Pancreas (tissue), 10 donors: ENCODE results near the gene PAN2. TPM values are rescaled to one million over a fixed set of nuclear protein-coding genes. Genes with fewer than 3 reads are reported as not detected.

ENCODE experiments used
- ATAC-seq, 4 donors: fragments of 200-7000 bp; cut with Tn5 transposase; one replicate each; pipeline versions ENCODE4 v1.8.0 to v1.9.1; 2020; ENCODE audit warnings: mild to moderate bottlenecking in 4 of 4, moderate library complexity in 4 of 4
- DNase-seq, 6 donors: peaks; one replicate each; pipeline ENCODE4 v3.0.0-alpha.2; 2020
- FAIRE-seq: peaks from 2 replicates; lab custom pipeline; 2012; peaks lifted over from hg19 to GRCh38; lab: Jason Lieb, UNC
- H3K27ac ChIP-seq, 4 donors: fragments of 200-600 bp; sonication (generic); 1 replicate in 3 of 4; 2 replicates in 1 of 4; pipeline versions ENCODE4 v1.5.0 to v1.8.0; 2020
- H3K27me3 ChIP-seq, 4 donors: fragments of 200-600 bp; one replicate each; pipeline ENCODE4 v1.8.0; 2021
- H3K36me3 ChIP-seq, 3 donors: fragments of 200-600 bp; sonication (generic) in 1 of 3; one replicate each; pipeline versions ENCODE4 v1.5.0 to v1.8.0; 2020 to 2021
- H3K4me1 ChIP-seq, 3 donors: fragments of 200-600 bp; one replicate each; pipeline ENCODE4 v1.8.0; 2021
- H3K4me3 ChIP-seq, 4 donors: fragments of 200-600 bp; sonication (generic) in 2 of 4; one replicate each; pipeline versions ENCODE4 v1.5.0 to v1.8.0; 2020 to 2021
- H3K9me3 ChIP-seq, 4 donors: fragments of 200-600 bp; one replicate each; pipeline ENCODE4 v1.8.0; 2021
- WGBS, 2 donors: extraction: QIAGEN DNeasy Blood & Tissue Kit; methylation state at CpG; one replicate each; pipeline ENCODE4 v1.1.7; 2013; 5-methylcytosine and 5-hydroxymethylcytosine counted together
- intact Hi-C, 3 donors: fragments of 100-400 bp; cut with DNase I; formaldehyde crosslinking; loops; one replicate each; pipeline versions ENCODE4 v1.11.1 to v1.14.2; 2022
- polyA plus RNA-seq, 2 donors: library from polyadenylated mRNA; stranded (reverse); fragments of 200-250 nt; gene quantifications; one replicate each; pipeline ENCODE4 v1.2.3, GENCODE V29; 2013
- total RNA-seq, 6 donors: library from RNA; stranded (reverse); fragmentation: NEBNext Ultra II Directional in 4 of 6; extraction: Animal tissue kit (Norgen Biotek cat#: 25700) in 4 of 6; gene quantifications; one replicate each; pipeline versions ENCODE4 v1.2.1 to v1.2.4, GENCODE V29; 2021 to 2023
- TF ChIP-seq, protein P1 (sequence below), 4 donors: fragments of 200-600 bp; sonication (generic) in 3 of 4; IDR thresholded peaks; one replicate each; pipeline versions ENCODE4 v1.5.0 to v1.8.0; 2021; ENCODE audit warnings: antibody characterized with exemption in 4 of 4
- donor health status: healthy with polysubstance abuse.
- donor health status: DM: no; HTN: no; CAD: no; lungs with moderate emphysema.
- donor health status: DM: no; HTN: no; CAD: no.
- donor health status: control.
- donor health status: control.
- donor health status: Bipolar disorder and iron deficiency.
- donor health status: DM: yes; HTN: yes; CAD: no.
- donor health status: DM: no; HTN: no; CAD: no.
- donor health status: DM: no; HTN: no; CAD: no.
- donor health status: DM: yes; HTN: yes; CAD: no.

The PAN2 gene
- total and polyA plus RNA-seq, 8 donors: 24.3 to 111 (median 49.3) TPM

DNA sequence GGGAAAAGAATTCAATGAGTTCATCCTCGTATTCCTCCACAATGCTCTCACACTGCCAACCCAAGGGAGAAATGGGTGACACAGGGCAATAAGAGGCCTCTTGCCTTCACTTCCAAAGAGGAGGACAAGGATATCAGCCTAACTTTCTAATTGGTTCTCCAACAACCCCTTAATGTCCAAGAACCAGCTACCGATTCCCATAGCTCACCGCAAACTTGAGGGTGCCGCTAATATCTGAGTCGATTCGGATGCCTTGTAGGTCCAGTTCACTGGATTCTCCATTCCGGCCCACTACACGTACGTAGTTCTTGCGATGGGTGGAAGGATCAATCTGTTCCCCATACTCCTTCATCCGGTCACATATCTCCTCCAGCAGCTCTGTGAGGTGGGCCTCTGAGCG, 22.8 kb downstream of the PAN2 start:
- FAIRE-seq (no peak), ATAC-seq (no peak), DNase-seq (no peak)
- Histone ChIP-seq H3K4me1 (peaks cover 6 to 10% (median 6%) of the 10 kb centered on the region in 3 donors), H3K9me3 (no peaks in the 10 kb centered on the region), H3K4me3 (no peak overlapping the region), H3K36me3 (peaks cover 0 to 7% (median 5%) of the 10 kb centered on the region in 3 donors), H3K27me3 (no peaks in the 10 kb centered on the region), H3K27ac (no peak overlapping the region)
- TF ChIP-seq, protein P1, sequence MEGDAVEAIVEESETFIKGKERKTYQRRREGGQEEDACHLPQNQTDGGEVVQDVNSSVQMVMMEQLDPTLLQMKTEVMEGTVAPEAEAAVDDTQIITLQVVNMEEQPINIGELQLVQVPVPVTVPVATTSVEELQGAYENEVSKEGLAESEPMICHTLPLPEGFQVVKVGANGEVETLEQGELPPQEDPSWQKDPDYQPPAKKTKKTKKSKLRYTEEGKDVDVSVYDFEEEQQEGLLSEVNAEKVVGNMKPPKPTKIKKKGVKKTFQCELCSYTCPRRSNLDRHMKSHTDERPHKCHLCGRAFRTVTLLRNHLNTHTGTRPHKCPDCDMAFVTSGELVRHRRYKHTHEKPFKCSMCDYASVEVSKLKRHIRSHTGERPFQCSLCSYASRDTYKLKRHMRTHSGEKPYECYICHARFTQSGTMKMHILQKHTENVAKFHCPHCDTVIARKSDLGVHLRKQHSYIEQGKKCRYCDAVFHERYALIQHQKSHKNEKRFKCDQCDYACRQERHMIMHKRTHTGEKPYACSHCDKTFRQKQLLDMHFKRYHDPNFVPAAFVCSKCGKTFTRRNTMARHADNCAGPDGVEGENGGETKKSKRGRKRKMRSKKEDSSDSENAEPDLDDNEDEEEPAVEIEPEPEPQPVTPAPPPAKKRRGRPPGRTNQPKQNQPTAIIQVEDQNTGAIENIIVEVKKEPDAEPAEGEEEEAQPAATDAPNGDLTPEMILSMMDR (IDR thresholded peaks at IDR 0.05): no peak
- WGBS, 2 donors: 94 to 95% methylated on average over 12 of the region's 12 CpGs
- intact Hi-C loops: no loop called here

DNA sequence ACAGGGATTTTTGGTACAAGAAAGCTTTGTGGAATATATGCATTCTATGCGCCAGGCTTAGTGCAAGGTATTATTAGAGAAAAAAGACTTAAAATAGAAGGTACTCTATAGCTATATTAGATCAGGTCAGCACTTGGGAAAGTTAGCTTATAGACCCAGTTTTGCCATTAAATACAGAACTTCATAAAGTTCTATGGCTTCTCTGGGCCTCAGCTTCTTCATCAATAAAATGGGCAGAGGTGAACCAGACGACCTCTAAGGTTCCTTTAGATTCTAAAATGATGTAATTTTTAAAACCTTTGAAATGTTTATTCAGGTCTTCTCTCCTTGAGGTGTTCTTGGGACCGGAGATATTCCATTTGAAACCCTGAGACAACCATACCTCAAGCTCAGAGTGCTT, 25.1 kb downstream of the PAN2 start:
- FAIRE-seq: no peak
- 88 to 91% methylated on average over 3 of the region's 3 CpGs for WGBS, 2 donors
- H3K4me3 ChIP-seq: no peak overlapping the region
- peaks cover 0 to 7% (median 5%) of the 10 kb centered on the region in 3 donors for H3K36me3 ChIP-seq
- TF ChIP-seq, protein P1 (IDR thresholded peaks at IDR 0.05): no peak
- DNase-seq: no peak
- no peak for ATAC-seq
- no peaks in the 10 kb centered on the region for H3K27me3 ChIP-seq
- no peaks in the 10 kb centered on the region for H3K9me3 ChIP-seq
- H3K4me1 ChIP-seq: no peaks in the 10 kb centered on the region
- intact Hi-C loops: no loop called here
- H3K27ac ChIP-seq: no peak overlapping the region

DNA sequence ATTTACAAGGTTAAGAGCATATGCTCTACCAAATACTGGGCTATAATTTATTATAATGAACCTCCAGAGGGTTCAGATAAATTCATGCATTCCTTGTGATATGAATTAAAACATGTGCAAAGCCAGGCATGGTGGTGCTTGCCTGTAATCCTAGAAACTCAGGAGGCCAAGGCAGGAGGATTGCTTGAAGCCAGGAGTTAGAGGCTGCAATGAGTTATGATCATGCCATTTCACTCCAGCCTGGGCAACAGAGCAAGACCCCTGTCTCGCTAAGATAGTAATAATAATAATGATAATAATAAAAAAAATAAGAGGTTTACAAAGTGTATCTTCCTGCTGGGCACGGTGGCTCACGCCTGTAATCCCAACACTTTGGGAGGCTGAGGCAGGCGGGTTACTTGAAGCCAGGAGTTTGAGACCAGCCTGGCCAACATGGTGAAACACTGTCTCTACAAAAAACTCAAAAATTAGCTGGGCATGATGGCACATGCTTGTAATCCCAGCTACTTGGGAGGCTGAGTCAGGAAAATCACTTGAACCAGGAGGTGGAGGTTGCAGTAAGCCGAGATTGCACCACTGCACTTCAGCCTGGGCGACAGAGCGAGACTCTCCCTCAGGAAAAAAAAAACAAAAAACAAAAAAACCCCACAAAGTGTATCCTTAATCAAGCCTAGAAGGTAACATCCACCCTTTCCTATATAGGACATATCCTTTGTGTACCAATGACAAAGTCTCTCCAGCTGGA, 26.4 kb downstream of the PAN2 start:
- FAIRE-seq: no peak
- no peaks in the 10 kb centered on the region for H3K9me3 ChIP-seq
- no peaks in the 10 kb centered on the region for H3K27me3 ChIP-seq
- H3K36me3 ChIP-seq: peaks cover 0 to 7% (median 5%) of the 10 kb centered on the region in 3 donors
- H3K27ac ChIP-seq: no peak overlapping the region
- no peak for DNase-seq
- WGBS, 2 donors: 94 to 96% methylated on average over 7 of the region's 7 CpGs
- intact Hi-C loops: no loop called here
- no peaks in the 10 kb centered on the region for H3K4me1 ChIP-seq
- H3K4me3 ChIP-seq: no peak overlapping the region
- ATAC-seq: no peak
- TF ChIP-seq, protein P1 (IDR thresholded peaks at IDR 0.05): no peak

DNA sequence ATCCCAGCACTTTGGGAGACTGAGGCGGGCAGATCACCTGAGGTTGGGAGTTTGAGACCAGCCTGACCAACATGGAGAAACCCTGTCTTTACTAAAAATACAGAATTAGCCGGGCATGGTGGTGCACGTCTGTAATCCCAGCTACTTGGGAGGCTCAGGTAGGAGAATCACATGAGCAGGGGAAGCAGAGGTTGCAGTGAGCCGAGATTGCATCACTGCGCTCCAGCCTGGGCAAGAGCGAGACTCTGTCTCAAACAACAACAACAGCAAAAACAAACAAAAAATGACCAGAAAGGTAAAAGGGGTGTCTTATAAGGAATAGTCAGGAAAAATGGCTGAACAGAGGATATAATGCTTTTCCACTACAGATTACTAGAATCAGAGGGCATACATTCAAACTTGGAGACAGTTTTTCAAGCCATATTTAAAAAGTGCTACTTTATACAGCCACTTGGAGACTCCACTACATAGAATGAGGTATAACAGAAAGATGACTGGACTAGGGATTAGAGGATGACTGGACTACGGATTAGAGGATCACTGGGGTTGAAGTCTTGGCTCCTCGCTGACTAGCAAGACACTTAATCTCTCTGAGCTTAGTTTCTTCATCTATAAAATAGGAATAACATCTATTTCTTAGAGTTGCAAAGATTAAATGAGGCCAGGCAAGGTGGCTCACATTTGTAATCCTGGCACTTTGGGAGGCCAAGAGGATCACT, 28.8 kb downstream of the PAN2 start:
- FAIRE-seq: no peak
- WGBS, 2 donors: 92 to 93% methylated on average over 8 of the region's 8 CpGs
- no peaks in the 10 kb centered on the region for H3K27me3 ChIP-seq
- H3K4me3 ChIP-seq: no peak overlapping the region
- H3K9me3 ChIP-seq: no peaks in the 10 kb centered on the region
- TF ChIP-seq, protein P1 (IDR thresholded peaks at IDR 0.05): no peak
- intact Hi-C loops: no loop called here
- no peak for ATAC-seq
- H3K36me3 ChIP-seq: peaks cover 0 to 7% (median 5%) of the 10 kb centered on the region in 3 donors
- no peak overlapping the region for H3K27ac ChIP-seq
- peaks cover 0 to 5% (median 3%) of the 10 kb centered on the region in 3 donors for H3K4me1 ChIP-seq
- no peak for DNase-seq
